T-helper 17 cell (primary cell): ENCODE measurements around the gene MAPK6. TPM values are rescaled to one million over a fixed set of nuclear protein-coding genes. Genes with fewer than 3 reads are reported as not detected.
A peak's percentile ranks its signal among the peaks of the same experiment; 100 is the strongest.
"Not testable (repeated sequence)": the region's sequence is repeated elsewhere in the genome, so short reads cannot be mapped to it uniquely, and the experiment has no call there.

Experiments
- ATAC-seq: fragments of 150-1000 bp; cut with Tn5 transposase; 2 replicates; pipeline ENCODE4 v1.10.0; 2021; ENCODE audit warnings: mild to moderate bottlenecking, moderate library complexity
- DNase-seq, 3 donors: peaks; one replicate each; pipeline versions ENCODE4 v3.0.0 to v3.0.0-alpha.2; 2020 to 2021
- H3K9me3 ChIP-seq: one replicate; pipeline ENCODE4 v1.7.0; 2013; ENCODE audit warnings: low read length, mild to moderate bottlenecking; ENCODE audit not compliant: control insufficient read depth, poor library complexity, severe bottlenecking
- H3K27ac Mint-ChIP-seq: one replicate; pipeline ENCODE4 v1.8.0; 2022; ENCODE audit warnings: mild to moderate bottlenecking, moderate library complexity, mixed read lengths
- H3K27me3 Mint-ChIP-seq: one replicate; pipeline ENCODE4 v1.8.0; 2022; ENCODE audit warnings: mixed read lengths
- H3K36me3 Mint-ChIP-seq: one replicate; pipeline ENCODE4 v1.8.0; 2022; ENCODE audit warnings: low read depth, mixed read lengths
- H3K4me1 Mint-ChIP-seq: one replicate; pipeline ENCODE4 v1.8.0; 2022; ENCODE audit warnings: mild to moderate bottlenecking, mixed read lengths
- H3K4me3 Mint-ChIP-seq: one replicate; pipeline ENCODE4 v1.8.0; 2022; ENCODE audit warnings: mild to moderate bottlenecking, moderate library complexity, mixed read lengths
- total RNA-seq, 4 donors: library from RNA in 2 of 4; stranded (reverse) in 2 of 4; gene quantifications; one replicate each; pipeline ENCODE4 v1.2.3 and lab custom pipeline; 2022 to 2026

The MAPK6 gene
- total RNA-seq, 2 donors from 2014 or later, result 36.8 to 45.6 TPM

- ATAC-seq (no peak), DNase-seq (no peak)
- peaks cover 58% of the 10 kb centered on the region for H3K4me1 Mint-ChIP-seq
- no peaks in the 10 kb centered on the region for H3K9me3 ChIP-seq
- H3K27ac Mint-ChIP-seq, result peak overlapping the region; percentile 72
- no peaks in the 10 kb centered on the region for H3K36me3 Mint-ChIP-seq
- no peak overlapping the region for H3K4me3 Mint-ChIP-seq
- H3K27me3 Mint-ChIP-seq, result no peaks in the 10 kb centered on the region
These were observed 23.2 kb downstream of the MAPK6 start for GRCh38 chr15:52042051-52042851.

GRCh38 chr15:52045795-52046298 is 26.8 kb downstream of the MAPK6 start:
- H3K4me1 Mint-ChIP-seq, result peaks cover 36% of the 10 kb centered on the region

GRCh38 chr15:52046552-52046951 is 27.5 kb downstream of the MAPK6 start:
- not testable (repeated sequence) for H3K36me3 Mint-ChIP-seq, DNase-seq, H3K27me3 Mint-ChIP-seq, H3K9me3 ChIP-seq, ATAC-seq
- H3K4me3 Mint-ChIP-seq, result peak overlapping the region; percentile 77
- peaks cover 30% of the 10 kb centered on the region for H3K4me1 Mint-ChIP-seq
- peak overlapping the region; percentile 91 for H3K27ac Mint-ChIP-seq

More at GRCh38 chr15:52045795-52046298, 26.8 kb downstream of the MAPK6 start:
- Mint-ChIP-seq H3K27ac (peak overlapping the region; percentile 91), H3K4me3 (peak overlapping the region; percentile 77)
- DNase-seq, result peak in 2 of 3 donors; percentile 11 to 16
- H3K36me3 Mint-ChIP-seq, H3K9me3 ChIP-seq, H3K27me3 Mint-ChIP-seq: not testable (repeated sequence)
- peak; percentile 87 for ATAC-seq

- Mint-ChIP-seq H3K4me3 (no peak overlapping the region), H3K4me1 (peaks cover 16% of the 10 kb centered on the region), H3K27ac (no peak overlapping the region), H3K36me3 (peaks cover 4% of the 10 kb centered on the region), H3K27me3 (no peaks in the 10 kb centered on the region)
- H3K9me3 ChIP-seq, result no peaks in the 10 kb centered on the region
- ATAC-seq, result no peak
- DNase-seq, result no peak
These were observed 31.4 kb downstream of the MAPK6 start for GRCh38 chr15:52050416-52050815.

GRCh38 chr15:52052066-52052935 is 33.3 kb downstream of the MAPK6 start:
- Mint-ChIP-seq H3K36me3 (peaks cover 4% of the 10 kb centered on the region), H3K4me3 (no peak overlapping the region), H3K27ac (no peak overlapping the region), H3K27me3 (no peaks in the 10 kb centered on the region), H3K4me1 (peaks cover 2% of the 10 kb centered on the region)
- H3K9me3 ChIP-seq, result no peaks in the 10 kb centered on the region
- ATAC-seq (no peak), DNase-seq (no peak)

- ATAC-seq, result no peak
These were observed 35.4 kb downstream of the MAPK6 start for GRCh38 chr15:52054381-52054780.

GRCh38 chr15:52054858-52055257 is 35.8 kb downstream of the MAPK6 start:
- H3K27me3 Mint-ChIP-seq, H3K27ac Mint-ChIP-seq, H3K9me3 ChIP-seq, H3K4me3 Mint-ChIP-seq, DNase-seq, H3K36me3 Mint-ChIP-seq, ATAC-seq, H3K4me1 Mint-ChIP-seq: not testable (repeated sequence)

More at GRCh38 chr15:52054381-52054780, 35.4 kb downstream of the MAPK6 start:
- H3K36me3 Mint-ChIP-seq, result peaks cover 9% of the 10 kb centered on the region
- H3K4me1 Mint-ChIP-seq, result no peaks in the 10 kb centered on the region
- DNase-seq, result no peak
- H3K4me3 Mint-ChIP-seq, result no peak overlapping the region
- no peaks in the 10 kb centered on the region for H3K9me3 ChIP-seq
- H3K27me3 Mint-ChIP-seq, result no peaks in the 10 kb centered on the region
- H3K27ac Mint-ChIP-seq, result no peak overlapping the region

GRCh38 chr15:52056001-52056400 is 37.0 kb downstream of the MAPK6 start:
- peaks cover 11% of the 10 kb centered on the region for H3K36me3 Mint-ChIP-seq
- H3K27me3 Mint-ChIP-seq, result no peaks in the 10 kb centered on the region
- no peak overlapping the region for H3K27ac Mint-ChIP-seq
- no peaks in the 10 kb centered on the region for H3K9me3 ChIP-seq
- no peak for DNase-seq
- ATAC-seq, result no peak
- H3K4me1 Mint-ChIP-seq, result peaks cover 5% of the 10 kb centered on the region
- H3K4me3 Mint-ChIP-seq, result no peak overlapping the region

GRCh38 chr15:52056496-52056895 is 37.5 kb downstream of the MAPK6 start:
- no peak overlapping the region for H3K27ac Mint-ChIP-seq

GRCh38 chr15:52057996-52058395 is 39.0 kb downstream of the MAPK6 start:
- no peak overlapping the region for H3K27ac Mint-ChIP-seq

More at GRCh38 chr15:52056496-52056895, 37.5 kb downstream of the MAPK6 start:
- H3K9me3 ChIP-seq, result no peaks in the 10 kb centered on the region
- H3K4me1 Mint-ChIP-seq, result peaks cover 5% of the 10 kb centered on the region
- peaks cover 11% of the 10 kb centered on the region for H3K36me3 Mint-ChIP-seq
- ATAC-seq, result no peak
- H3K4me3 Mint-ChIP-seq, result no peak overlapping the region
- DNase-seq, result no peak
- no peaks in the 10 kb centered on the region for H3K27me3 Mint-ChIP-seq

GRCh38 chr15:52060501-52060900 is 41.5 kb downstream of the MAPK6 start:
- H3K27ac Mint-ChIP-seq, result peak overlapping the region; percentile 57
- peaks cover 5% of the 10 kb centered on the region for H3K4me1 Mint-ChIP-seq
- H3K4me3 Mint-ChIP-seq, result no peak overlapping the region
- no peak for DNase-seq
- ATAC-seq, result no peak
- no peaks in the 10 kb centered on the region for H3K9me3 ChIP-seq
- no peaks in the 10 kb centered on the region for H3K27me3 Mint-ChIP-seq
- peaks cover 19% of the 10 kb centered on the region for H3K36me3 Mint-ChIP-seq

More at GRCh38 chr15:52057996-52058395, 39.0 kb downstream of the MAPK6 start:
- Mint-ChIP-seq H3K4me3 (no peak overlapping the region), H3K36me3 (peaks cover 11% of the 10 kb centered on the region), H3K27me3 (no peaks in the 10 kb centered on the region), H3K4me1 (peaks cover 5% of the 10 kb centered on the region)
- DNase-seq, result no peak
- H3K9me3 ChIP-seq, result no peaks in the 10 kb centered on the region
- ATAC-seq, result no peak

GRCh38 chr15:52066842-52067544 is 48.0 kb downstream of the MAPK6 start:
- Mint-ChIP-seq H3K4me3 (no peak overlapping the region), H3K27me3 (no peaks in the 10 kb centered on the region), H3K27ac (peak overlapping the region; percentile 72), H3K36me3 (peaks cover 12% of the 10 kb centered on the region), H3K4me1 (peaks cover 5% of the 10 kb centered on the region)
- ATAC-seq, result no peak
- H3K9me3 ChIP-seq, result no peaks in the 10 kb centered on the region
- no peak for DNase-seq

- Mint-ChIP-seq H3K27me3 (no peaks in the 10 kb centered on the region), H3K36me3 (peaks cover 12% of the 10 kb centered on the region), H3K4me3 (no peak overlapping the region), H3K27ac (peak overlapping the region; percentile 72), H3K4me1 (peaks cover 5% of the 10 kb centered on the region)
- H3K9me3 ChIP-seq, result no peaks in the 10 kb centered on the region
- no peak for DNase-seq
- ATAC-seq, result no peak
These were observed 48.5 kb downstream of the MAPK6 start for GRCh38 chr15:52067545-52067926.
